Nephron progenitor cell (in vitro differentiated cells): Measurements from ENCODE around the gene AMZ2.
A peak's percentile ranks its signal among the peaks of the same experiment; 100 is the strongest.
"Not testable (repeated sequence)": the region's sequence is repeated elsewhere in the genome, so short reads cannot be mapped to it uniquely, and the experiment has no call there.

Source experiments
- DNase-seq: peaks from one replicate; pipeline ENCODE4 v3.0.0; 2021
- H3K27ac Mint-ChIP-seq: 2 replicates; pipeline ENCODE4 v1.8.0; 2021; ENCODE audit warnings: mild to moderate bottlenecking, moderate library complexity, mixed read lengths
- H3K27me3 Mint-ChIP-seq: 2 replicates; pipeline ENCODE4 v1.8.0; 2021; ENCODE audit warnings: mild to moderate bottlenecking, low read depth, mixed read lengths; ENCODE audit not compliant: poor library complexity
- H3K36me3 Mint-ChIP-seq: 2 replicates; pipeline ENCODE4 v1.8.0; 2021; ENCODE audit warnings: low read depth, mixed read lengths
- H3K4me1 Mint-ChIP-seq: 2 replicates; pipeline ENCODE4 v1.8.0; 2021; ENCODE audit warnings: mixed read lengths
- H3K4me3 Mint-ChIP-seq: 2 replicates; pipeline ENCODE4 v1.8.0; 2021; ENCODE audit warnings: mild to moderate bottlenecking, moderate library complexity, mixed read lengths
- H3K9me3 Mint-ChIP-seq: 2 replicates; pipeline ENCODE4 v1.8.0; 2021; ENCODE audit warnings: mild to moderate bottlenecking, moderate library complexity, mixed read lengths
- CTCF ChIP-seq: fragments of 200-600 bp; sonication (generic); IDR thresholded peaks from 2 replicates; pipeline ENCODE4 v1.5.0; 2021; ENCODE audit warnings: antibody characterized with exemption

Gene AMZ2

GRCh38 chr17:68210570-68211315 is 37.1 kb upstream of the AMZ2 start:
- no peak overlapping the region for H3K4me3 Mint-ChIP-seq
- H3K4me1 Mint-ChIP-seq: peaks cover 20% of the 10 kb centered on the region
- H3K36me3 Mint-ChIP-seq: peaks cover 48% of the 10 kb centered on the region
- H3K27ac Mint-ChIP-seq: no peak overlapping the region
- no peak for DNase-seq
- H3K27me3 Mint-ChIP-seq: no peaks in the 10 kb centered on the region
- no peaks in the 10 kb centered on the region for H3K9me3 Mint-ChIP-seq
- no peak for TF ChIP-seq CTCF

GRCh38 chr17:68213428-68214411 is 34.1 kb upstream of the AMZ2 start:
- not testable (repeated sequence) for H3K4me3 Mint-ChIP-seq, DNase-seq, H3K9me3 Mint-ChIP-seq, H3K4me1 Mint-ChIP-seq, H3K27me3 Mint-ChIP-seq
- H3K36me3 Mint-ChIP-seq: peaks cover 54% of the 10 kb centered on the region
- peak overlapping the region; percentile 33 for H3K27ac Mint-ChIP-seq

- H3K9me3 Mint-ChIP-seq, H3K27ac Mint-ChIP-seq, H3K4me3 Mint-ChIP-seq, DNase-seq, H3K27me3 Mint-ChIP-seq, H3K4me1 Mint-ChIP-seq: not testable (repeated sequence)
- H3K36me3 Mint-ChIP-seq: peaks cover 48% of the 10 kb centered on the region
Observed at GRCh38 chr17:68215453-68215852, 32.4 kb upstream of the AMZ2 start.

DNA sequence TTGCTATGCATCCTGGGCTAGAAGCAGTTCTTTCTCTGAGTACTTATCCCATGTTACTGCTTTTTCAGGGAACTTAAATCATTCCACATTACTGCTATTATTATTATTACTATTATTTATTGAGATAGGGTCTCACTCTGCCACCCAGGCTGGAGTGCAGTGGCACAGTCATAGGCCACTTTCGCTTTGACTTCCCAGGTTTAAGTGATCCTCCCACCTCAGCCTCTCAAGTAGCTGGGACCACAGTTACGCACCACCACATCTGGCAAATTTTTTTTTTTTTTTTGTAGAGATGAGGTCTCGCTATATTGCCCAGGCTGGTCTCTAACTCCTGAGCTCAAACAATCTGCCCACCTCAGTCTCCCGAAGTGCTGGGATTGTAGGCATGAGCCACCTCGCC is 28.4 kb upstream of the AMZ2 start:
- not testable (repeated sequence) for DNase-seq, H3K27me3 Mint-ChIP-seq, H3K27ac Mint-ChIP-seq, H3K4me3 Mint-ChIP-seq, H3K4me1 Mint-ChIP-seq
- Mint-ChIP-seq H3K9me3 (peaks cover 11% of the 10 kb centered on the region), H3K36me3 (peaks cover 42% of the 10 kb centered on the region)

GRCh38 chr17:68220186-68220585 is 27.7 kb upstream of the AMZ2 start:
- not testable (repeated sequence) for H3K4me1 Mint-ChIP-seq, H3K4me3 Mint-ChIP-seq, DNase-seq, H3K27ac Mint-ChIP-seq, H3K27me3 Mint-ChIP-seq
- Mint-ChIP-seq H3K36me3 (peaks cover 47% of the 10 kb centered on the region), H3K9me3 (peaks cover 11% of the 10 kb centered on the region)

- Mint-ChIP-seq H3K36me3 (peaks cover 47% of the 10 kb centered on the region), H3K9me3 (peaks cover 11% of the 10 kb centered on the region)
- not testable (repeated sequence) for DNase-seq
Observed at GRCh38 chr17:68220786-68221185, 27.1 kb upstream of the AMZ2 start.

DNA sequence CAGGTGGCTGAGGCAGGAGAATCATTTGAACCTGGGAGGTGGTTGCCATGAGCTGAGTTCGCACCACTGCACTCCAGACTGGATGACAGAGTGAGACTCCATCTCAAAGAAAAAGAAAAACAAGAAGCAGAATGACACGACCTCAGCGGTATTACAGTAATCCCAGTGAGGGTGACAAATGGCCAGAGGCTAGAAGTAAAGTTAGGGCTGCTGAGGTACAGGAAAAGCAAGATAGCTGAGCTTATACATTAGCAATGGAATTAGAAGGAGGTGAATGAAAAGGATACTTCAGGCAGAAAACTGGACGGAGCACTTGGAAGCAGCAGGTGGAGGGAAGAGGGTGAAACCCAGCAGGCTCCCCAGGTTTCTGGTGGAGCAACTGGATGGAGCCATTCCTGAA is 26.1 kb upstream of the AMZ2 start:
- TF ChIP-seq CTCF: no peak
- Mint-ChIP-seq H3K4me3 (no peak overlapping the region), H3K27me3 (peaks cover 8% of the 10 kb centered on the region), H3K27ac (no peak overlapping the region), H3K36me3 (peaks cover 42% of the 10 kb centered on the region), H3K9me3 (peaks cover 11% of the 10 kb centered on the region), H3K4me1 (peaks cover 4% of the 10 kb centered on the region)
- DNase-seq: no peak

More at GRCh38 chr17:68220786-68221185, 27.1 kb upstream of the AMZ2 start:
- not testable (repeated sequence) for H3K27ac Mint-ChIP-seq, H3K27me3 Mint-ChIP-seq, H3K4me3 Mint-ChIP-seq, H3K4me1 Mint-ChIP-seq

DNA sequence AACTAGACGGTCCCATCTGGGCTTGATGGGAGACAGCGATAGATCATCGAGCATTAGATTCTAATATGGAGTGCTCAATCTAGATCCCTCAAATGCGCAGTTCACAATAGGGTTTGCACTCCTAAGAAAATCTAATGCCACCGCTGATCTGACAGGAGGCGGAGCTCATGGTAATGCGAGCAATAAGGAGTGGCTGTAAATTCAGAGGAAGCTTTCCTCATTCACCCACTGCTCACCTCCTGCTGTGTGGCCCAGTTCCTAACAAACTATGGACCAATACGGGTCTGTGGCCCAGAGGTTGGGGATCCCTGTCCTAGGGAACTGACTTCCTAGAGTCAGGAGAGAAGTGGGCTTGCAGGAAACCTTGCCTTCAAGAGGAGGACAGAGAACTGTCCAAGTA is 25.2 kb upstream of the AMZ2 start:
- H3K36me3 Mint-ChIP-seq: peaks cover 46% of the 10 kb centered on the region
- H3K4me1 Mint-ChIP-seq: peaks cover 4% of the 10 kb centered on the region
- H3K4me3 Mint-ChIP-seq: no peak overlapping the region
- peaks cover 8% of the 10 kb centered on the region for H3K27me3 Mint-ChIP-seq
- no peak for TF ChIP-seq CTCF
- H3K27ac Mint-ChIP-seq: no peak overlapping the region
- DNase-seq: no peak
- peaks cover 11% of the 10 kb centered on the region for H3K9me3 Mint-ChIP-seq

- not testable (repeated sequence) for H3K4me3 Mint-ChIP-seq, H3K27ac Mint-ChIP-seq, DNase-seq, H3K27me3 Mint-ChIP-seq, H3K4me1 Mint-ChIP-seq
- H3K36me3 Mint-ChIP-seq: peaks cover 43% of the 10 kb centered on the region
- H3K9me3 Mint-ChIP-seq: peaks cover 11% of the 10 kb centered on the region
Observed at GRCh38 chr17:68225055-68225454, 22.8 kb upstream of the AMZ2 start.

GRCh38 chr17:68228039-68228680 is 19.7 kb upstream of the AMZ2 start:
- Mint-ChIP-seq H3K27ac (peak overlapping the region; percentile 29), H3K36me3 (peaks cover 22% of the 10 kb centered on the region)
- not testable (repeated sequence) for H3K4me1 Mint-ChIP-seq, H3K4me3 Mint-ChIP-seq, DNase-seq, H3K27me3 Mint-ChIP-seq, H3K9me3 Mint-ChIP-seq
